ENCODE measurements around the gene CABLES1.

GRCh38 chr18:23106575-23106974, 28.7 kb upstream of the CABLES1 start:
- TF ChIP-seq, protein P1, sequence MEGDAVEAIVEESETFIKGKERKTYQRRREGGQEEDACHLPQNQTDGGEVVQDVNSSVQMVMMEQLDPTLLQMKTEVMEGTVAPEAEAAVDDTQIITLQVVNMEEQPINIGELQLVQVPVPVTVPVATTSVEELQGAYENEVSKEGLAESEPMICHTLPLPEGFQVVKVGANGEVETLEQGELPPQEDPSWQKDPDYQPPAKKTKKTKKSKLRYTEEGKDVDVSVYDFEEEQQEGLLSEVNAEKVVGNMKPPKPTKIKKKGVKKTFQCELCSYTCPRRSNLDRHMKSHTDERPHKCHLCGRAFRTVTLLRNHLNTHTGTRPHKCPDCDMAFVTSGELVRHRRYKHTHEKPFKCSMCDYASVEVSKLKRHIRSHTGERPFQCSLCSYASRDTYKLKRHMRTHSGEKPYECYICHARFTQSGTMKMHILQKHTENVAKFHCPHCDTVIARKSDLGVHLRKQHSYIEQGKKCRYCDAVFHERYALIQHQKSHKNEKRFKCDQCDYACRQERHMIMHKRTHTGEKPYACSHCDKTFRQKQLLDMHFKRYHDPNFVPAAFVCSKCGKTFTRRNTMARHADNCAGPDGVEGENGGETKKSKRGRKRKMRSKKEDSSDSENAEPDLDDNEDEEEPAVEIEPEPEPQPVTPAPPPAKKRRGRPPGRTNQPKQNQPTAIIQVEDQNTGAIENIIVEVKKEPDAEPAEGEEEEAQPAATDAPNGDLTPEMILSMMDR (IDR thresholded peaks at IDR 0.05 in 4 of 5, conservative IDR thresholded peaks at IDR 0.05 in 1 of 5): no peak
- no peak for TF ChIP-seq POLR2A (IDR thresholded peaks at IDR 0.05)
